ENCODE measurements around the gene ASTN2.

The ASTN2 gene

GRCh38 chr9:117413346-117414219 lies 1.3 kb downstream of the ASTN2 start:
- DNase-seq, result no peak

DNA sequence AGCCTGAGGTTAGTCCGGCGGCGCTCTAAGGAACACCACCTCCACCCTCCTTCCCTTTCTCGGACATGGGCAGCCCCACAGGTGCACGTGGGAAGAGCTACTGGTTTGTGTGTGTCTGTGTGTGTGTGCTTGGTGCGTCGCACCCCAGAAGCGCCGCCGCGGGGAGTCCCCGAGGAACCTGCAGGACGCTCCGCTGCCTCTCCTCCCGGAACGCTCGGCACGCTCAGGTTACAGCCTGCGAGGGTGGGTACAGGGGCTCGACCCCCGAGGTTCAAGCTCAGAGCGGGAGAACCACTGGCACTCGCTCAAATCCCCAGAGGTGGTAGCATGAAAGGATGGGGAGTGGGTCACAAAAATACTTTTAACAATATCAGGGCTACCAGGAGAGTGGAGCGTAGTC lies 2.0 kb downstream of the ASTN2 start:
- DNase-seq, result no peak

- no peak for DNase-seq
Observed at GRCh38 chr9:117412006-117412715, 2.7 kb downstream of the ASTN2 start.

- DNase-seq, result no peak
Observed at GRCh38 chr9:117411547-117411946, 3.3 kb downstream of the ASTN2 start.

- no peak for DNase-seq
Observed at GRCh38 chr9:117409321-117409720, 5.5 kb downstream of the ASTN2 start.

GRCh38 chr9:117407436-117408022 lies 7.3 kb downstream of the ASTN2 start:
- DNase-seq, result no peak

- no peak for DNase-seq
Observed at GRCh38 chr9:117405950-117406705, 8.7 kb downstream of the ASTN2 start.

- no peak for DNase-seq
Observed at GRCh38 chr9:117403848-117404247, 11.0 kb downstream of the ASTN2 start.

- no peak for DNase-seq
Observed at GRCh38 chr9:117403403-117403811, 11.4 kb downstream of the ASTN2 start.

DNA sequence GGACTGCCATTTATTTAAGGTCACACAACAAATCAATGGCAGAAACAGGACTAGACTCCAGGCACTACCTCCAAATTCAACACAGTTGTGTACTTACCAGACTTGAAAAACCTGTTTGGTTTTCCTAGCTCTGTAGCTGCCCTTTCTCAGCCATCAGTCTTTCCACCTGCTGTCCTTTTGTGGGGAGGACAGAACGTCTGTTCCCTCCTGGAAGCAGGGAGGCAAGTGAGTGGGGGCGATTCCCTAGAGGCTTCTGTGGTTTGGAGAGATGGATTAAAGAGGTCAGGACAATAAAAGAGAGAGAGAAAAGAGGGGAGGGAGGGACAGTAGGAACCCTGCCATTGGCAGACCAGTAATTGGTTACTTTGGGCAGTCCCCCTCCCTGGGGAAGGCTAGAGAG lies 14.7 kb downstream of the ASTN2 start:
- DNase-seq, result no peak

DNA sequence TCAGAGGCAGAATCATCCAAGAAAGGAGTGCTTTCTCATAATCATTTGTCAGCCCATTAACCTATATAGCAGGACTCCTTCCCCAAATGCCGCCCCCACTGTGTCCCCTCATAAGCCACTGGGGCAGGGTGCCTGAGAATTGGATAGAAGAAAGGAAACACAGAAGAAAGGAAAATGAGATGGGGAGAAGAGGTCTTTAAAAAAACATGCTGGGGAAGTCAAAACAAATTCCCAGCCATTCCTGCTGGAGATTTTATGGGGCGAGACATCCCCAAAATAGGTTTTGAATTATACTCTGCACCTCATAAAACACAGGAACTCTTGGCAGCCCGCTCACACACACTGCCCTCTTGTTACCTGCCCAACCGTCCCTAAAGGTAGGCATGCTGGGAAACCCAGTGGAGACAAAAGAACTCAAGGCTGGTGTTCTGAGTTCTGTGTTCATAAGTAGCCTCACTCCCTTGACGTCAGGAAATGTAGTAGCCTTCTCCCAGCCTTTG lies 19.7 kb downstream of the ASTN2 start:
- DNase-seq, result no peak

DNA sequence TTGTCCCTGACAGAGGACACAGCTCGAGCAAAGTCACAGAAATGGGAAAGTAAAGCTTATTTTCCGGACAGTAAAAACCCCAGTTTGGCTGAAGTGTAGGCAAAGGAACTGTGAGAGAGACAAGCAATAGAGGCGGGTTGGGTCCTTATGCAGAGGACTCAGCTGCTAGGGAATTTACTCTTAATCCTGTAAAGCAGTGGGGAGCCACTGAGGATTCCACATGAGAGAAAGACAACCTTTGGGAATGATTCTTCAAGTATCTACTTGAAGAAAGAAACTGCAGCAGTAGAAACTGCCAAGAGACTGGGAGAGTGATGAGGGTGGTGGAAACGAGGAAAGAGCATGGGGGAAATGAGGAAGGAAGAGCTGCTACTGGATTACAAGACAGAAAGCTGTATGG lies 20.2 kb downstream of the ASTN2 start:
- DNase-seq, result no peak

GRCh38 chr9:117392992-117393391 lies 21.9 kb downstream of the ASTN2 start:
- DNase-seq, result no peak

- no peak for DNase-seq
Observed at GRCh38 chr9:117387422-117387821, 27.4 kb downstream of the ASTN2 start.

DNA sequence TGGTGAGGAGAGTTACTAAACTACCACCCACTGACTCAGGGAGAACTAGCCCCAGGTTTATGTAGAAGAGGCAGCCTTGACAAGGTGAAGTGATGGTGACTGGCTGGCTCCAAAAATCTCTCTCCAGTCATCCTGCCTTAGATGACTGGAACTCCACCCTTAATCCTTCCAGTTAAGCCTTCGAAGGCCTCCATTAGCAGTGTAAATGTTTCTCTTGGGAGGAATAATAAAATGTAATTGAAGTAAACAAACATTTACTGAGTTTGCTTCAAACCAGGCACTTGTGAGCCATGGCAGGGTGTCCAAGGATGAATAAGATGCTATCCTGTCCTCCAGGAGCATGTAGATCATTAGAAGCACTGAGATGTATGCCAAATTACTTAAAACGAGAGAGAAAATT lies 35.5 kb downstream of the ASTN2 start:
- no peak for DNase-seq

DNA sequence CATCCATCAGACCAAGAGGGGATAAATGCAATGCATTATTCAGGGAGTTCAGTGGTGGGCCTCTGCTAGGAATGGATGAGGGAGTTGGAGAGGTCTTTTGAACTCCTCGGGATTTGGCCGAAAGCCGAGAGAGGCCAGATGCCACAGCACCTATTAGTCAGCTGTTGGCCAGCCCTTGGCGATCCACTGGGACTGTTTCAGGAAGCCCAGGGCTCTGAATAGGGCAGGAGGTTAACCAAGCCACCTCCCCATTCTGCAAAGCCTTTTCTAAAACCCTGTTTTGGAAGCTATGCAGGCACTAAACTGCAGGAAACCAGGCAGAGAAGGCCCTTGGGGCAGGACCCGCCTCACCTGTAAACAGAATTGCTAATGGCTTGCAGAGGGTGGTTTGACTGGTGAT lies 37.8 kb downstream of the ASTN2 start:
- no peak for DNase-seq

DNA sequence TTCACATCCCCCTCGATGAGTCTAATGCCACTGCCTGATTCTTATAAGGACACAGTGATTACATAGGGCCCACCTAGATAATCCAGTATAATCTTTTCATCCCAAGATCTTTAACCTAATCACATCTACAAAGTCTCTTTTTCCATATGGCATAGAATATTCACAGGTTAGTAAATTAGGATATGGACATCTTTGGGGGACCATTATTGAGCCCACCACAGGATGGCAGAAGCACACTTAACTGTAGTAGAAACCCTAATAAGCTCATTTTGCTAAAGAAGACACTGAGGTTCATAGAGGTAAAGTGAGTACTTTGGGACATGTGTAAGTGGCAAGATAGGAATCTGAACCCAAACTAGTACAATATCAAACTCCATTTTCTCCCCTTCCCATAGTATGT lies 38.9 kb downstream of the ASTN2 start:
- no peak for DNase-seq

DNA sequence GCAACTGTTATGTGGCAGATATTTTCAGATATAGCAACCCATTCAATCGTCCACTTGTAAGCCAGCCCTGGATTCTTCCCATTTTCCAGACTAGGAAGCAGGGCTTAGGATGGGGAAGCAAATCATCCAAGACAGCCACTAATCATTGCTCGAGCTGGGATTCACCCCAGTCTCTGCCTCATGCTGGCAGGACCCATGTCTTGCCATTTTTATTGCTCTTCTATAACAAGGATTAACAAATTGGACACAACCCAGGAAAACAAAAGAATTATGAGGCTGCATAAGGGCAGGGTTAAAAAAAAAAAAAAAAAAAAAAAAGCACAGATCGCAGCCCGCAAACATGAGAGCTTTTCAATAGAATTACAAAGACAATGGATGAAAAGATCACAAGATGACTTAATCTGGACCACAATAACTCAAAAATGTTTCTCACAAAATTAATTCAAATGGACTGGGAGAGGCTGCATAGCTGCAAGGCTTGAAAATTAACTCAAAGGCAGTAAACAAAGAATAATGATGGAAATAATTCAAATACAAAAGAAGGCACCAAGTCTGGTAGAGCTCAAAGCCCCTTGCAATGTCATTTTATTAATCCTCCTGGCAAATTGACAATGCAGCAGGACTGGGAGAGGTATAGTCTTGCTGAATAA lies 40.7 kb downstream of the ASTN2 start:
- no peak for DNase-seq

DNA sequence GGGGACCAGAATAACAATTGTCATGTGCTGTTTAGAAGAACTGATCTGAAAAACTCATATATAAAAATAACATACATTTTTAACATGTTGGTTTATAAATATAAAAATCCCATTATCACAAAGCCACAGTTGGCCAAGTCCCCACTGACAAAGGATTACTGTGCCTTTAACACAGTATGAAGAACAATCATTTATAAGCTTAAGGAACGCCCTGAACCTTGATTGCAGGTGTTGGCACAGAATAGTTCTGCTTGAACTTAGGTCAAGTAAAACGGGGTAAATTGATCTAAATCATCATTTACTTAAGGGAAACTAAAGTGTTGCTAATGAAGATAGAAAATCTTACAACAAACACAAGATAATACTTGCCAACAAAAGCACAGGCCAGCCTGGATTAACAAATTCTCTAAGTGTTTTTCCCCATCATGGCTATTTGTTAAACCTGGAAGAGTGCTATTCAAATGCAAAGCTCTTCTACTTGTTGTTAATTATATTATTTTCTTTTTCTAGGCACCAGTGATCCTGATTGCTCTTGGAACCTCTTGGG lies 46.1 kb downstream of the ASTN2 start:
- no peak for DNase-seq

GRCh38 chr9:117365438-117365837 lies 49.4 kb downstream of the ASTN2 start:
- DNase-seq, result no peak

GRCh38 chr9:117363006-117363405 lies 51.9 kb downstream of the ASTN2 start:
- DNase-seq, result no peak

GRCh38 chr9:117359910-117360309 lies 54.9 kb downstream of the ASTN2 start:
- DNase-seq, result no peak
